GM18868 (cell line): ENCODE measurements around the gene KANK3.

ENCODE experiments used
- ATAC-seq: cut with Tn5 transposase; IDR thresholded peaks from one replicate; pipeline ENCODE4 v1.9.1; 2021; ENCODE audit warnings: mild to moderate bottlenecking, moderate library complexity; ENCODE audit not compliant: unreplicated experiment

KANK3 gene

GRCh38 chr19:8340341-8341096, 2.5 kb downstream of the KANK3 start:
- no peak for ATAC-seq

- ATAC-seq: no peak
Observed at GRCh38 chr19:8338835-8339234, 4.2 kb downstream of the KANK3 start.

- no peak for ATAC-seq
Observed at GRCh38 chr19:8337728-8338127, 5.3 kb downstream of the KANK3 start.

GRCh38 chr19:8336660-8337059, 6.4 kb downstream of the KANK3 start:
- ATAC-seq: no peak

- ATAC-seq: no peak
Observed at GRCh38 chr19:8336072-8336569, 6.9 kb downstream of the KANK3 start.

GRCh38 chr19:8335343-8336071, 7.6 kb downstream of the KANK3 start:
- no peak for ATAC-seq

GRCh38 chr19:8334458-8335342, 8.4 kb downstream of the KANK3 start:
- no peak for ATAC-seq

- ATAC-seq: no peak
Observed at GRCh38 chr19:8333767-8334457, 9.2 kb downstream of the KANK3 start.

- no peak for ATAC-seq
Observed at GRCh38 chr19:8332976-8333766, 9.9 kb downstream of the KANK3 start.

- no peak for ATAC-seq
Observed at GRCh38 chr19:8331263-8331845, 11.7 kb downstream of the KANK3 start.

GRCh38 chr19:8329996-8330395, 13.1 kb downstream of the KANK3 start:
- no peak for ATAC-seq

- ATAC-seq: no peak
Observed at GRCh38 chr19:8325454-8325853, 17.6 kb downstream of the KANK3 start.

GRCh38 chr19:8324186-8325050, 18.6 kb downstream of the KANK3 start:
- no peak for ATAC-seq

GRCh38 chr19:8323781-8324185, 19.3 kb downstream of the KANK3 start:
- ATAC-seq: no peak

- ATAC-seq: no peak
Observed at GRCh38 chr19:8322638-8322997, 20.4 kb downstream of the KANK3 start.

GRCh38 chr19:8321986-8322637, 20.9 kb downstream of the KANK3 start:
- ATAC-seq: no peak

GRCh38 chr19:8321067-8321985, 21.7 kb downstream of the KANK3 start, which contains the start of the genes NDUFA7 and RPS28:
Gene NDUFA7 (minus strand): TSS chr19:8321375. CDS start chr19:8321358, 17 bp downstream.
Gene RPS28 (plus strand): TSS chr19:8321496. CDS start chr19:8321531, 35 bp downstream.
- ATAC-seq: peak; percentile 92
